MM.1S (cell line): ENCODE data around the gene CLN6.
A peak's percentile ranks its signal among the peaks of the same experiment; 100 is the strongest.
"Not testable (repeated sequence)": the region's sequence is repeated elsewhere in the genome, so short reads cannot be mapped to it uniquely, and the experiment has no call there.

Experiments
- DNase-seq: peaks from one replicate; pipeline ENCODE4 v3.0.0-alpha.2; 2015
- H2AFZ ChIP-seq: fragments of 300-600 bp; sonication (generic); 2 replicates; pipeline ENCODE4 v1.6.0; 2016; ENCODE audit warnings: antibody characterized with exemption, low read length
- H3F3A ChIP-seq: fragments of 300-600 bp; sonication (generic); 2 replicates; pipeline ENCODE4 v1.6.1; 2016; ENCODE audit warnings: mild to moderate bottlenecking, antibody characterized with exemption, low read length, moderate library complexity, mixed read lengths; ENCODE audit not compliant: insufficient read depth
- H3K27ac ChIP-seq: fragments of 300-600 bp; sonication (generic); 2 replicates; pipeline ENCODE4 v1.5.1; 2016; ENCODE audit warnings: mild to moderate bottlenecking, low read length
- H3K27me3 ChIP-seq: fragments of 300-600 bp; sonication (generic); replicated peaks from 2 replicates; pipeline ENCODE4 v1.6.0; 2016; ENCODE audit warnings: low read length; ENCODE audit not compliant: insufficient read depth
- H3K36me3 ChIP-seq: fragments of 300-600 bp; sonication (generic); replicated peaks from 2 replicates; pipeline ENCODE4 v1.6.1; 2016; ENCODE audit warnings: mild to moderate bottlenecking, low read length, mixed read lengths; ENCODE audit not compliant: insufficient read depth
- H3K4me1 ChIP-seq: fragments of 300-600 bp; sonication (generic); 2 replicates; pipeline ENCODE4 v1.6.1; 2016; ENCODE audit warnings: low read length, mixed read lengths
- H3K4me2 ChIP-seq: fragments of 300-600 bp; sonication (generic); 2 replicates; pipeline ENCODE4 v1.6.0; 2016; ENCODE audit warnings: low read depth, low read length
- H3K4me3 ChIP-seq: fragments of 300-600 bp; sonication (generic); 2 replicates; pipeline ENCODE4 v1.5.1; 2016; ENCODE audit warnings: low read length, mixed read lengths
- H3K79me2 ChIP-seq: fragments of 300-600 bp; sonication (generic); 2 replicates; pipeline ENCODE4 v1.6.1; 2016; ENCODE audit warnings: mixed run types, low read length, mixed read lengths
- H3K9ac ChIP-seq: fragments of 300-600 bp; sonication (generic); 2 replicates; pipeline ENCODE4 v1.6.1; 2016; ENCODE audit warnings: low read length, mixed read lengths
- H3K9me2 ChIP-seq: fragments of 300-600 bp; sonication (generic); replicated peaks from 2 replicates; pipeline ENCODE4 v1.6.1; 2016; ENCODE audit warnings: mild to moderate bottlenecking, low read length, mixed read lengths; ENCODE audit not compliant: insufficient read depth
- H3K9me3 ChIP-seq: fragments of 300-600 bp; sonication (generic); replicated peaks from 2 replicates; pipeline ENCODE4 v1.6.1; 2016; ENCODE audit warnings: mild to moderate bottlenecking, low read length, mixed read lengths; ENCODE audit not compliant: insufficient read depth
- H4K20me1 ChIP-seq: fragments of 300-600 bp; sonication (generic); 2 replicates; pipeline ENCODE4 v1.6.1; 2016; ENCODE audit warnings: mild to moderate bottlenecking, low read length, moderate library complexity, mixed read lengths; ENCODE audit not compliant: insufficient read depth
- EZH2 ChIP-seq: fragments of 300-600 bp; sonication (generic); optimal IDR thresholded peaks from 2 replicates; pipeline ENCODE3; 2017; ENCODE audit warnings: low read depth, mild to moderate bottlenecking, antibody characterized with exemption, low read length, mixed read lengths
- EZH2phosphoT487 ChIP-seq: fragments of 300-600 bp; sonication (generic); IDR thresholded peaks from 2 replicates; pipeline ENCODE4 v1.6.1; 2018; ENCODE audit warnings: antibody characterized with exemption, low read length
- TF ChIP-seq, protein P1 (sequence below): fragments of 300-600 bp; sonication (generic); IDR thresholded peaks from 2 replicates; pipeline ENCODE4 v1.5.1; 2016; ENCODE audit warnings: antibody characterized with exemption, low read length, mixed read lengths

Gene CLN6

DNA sequence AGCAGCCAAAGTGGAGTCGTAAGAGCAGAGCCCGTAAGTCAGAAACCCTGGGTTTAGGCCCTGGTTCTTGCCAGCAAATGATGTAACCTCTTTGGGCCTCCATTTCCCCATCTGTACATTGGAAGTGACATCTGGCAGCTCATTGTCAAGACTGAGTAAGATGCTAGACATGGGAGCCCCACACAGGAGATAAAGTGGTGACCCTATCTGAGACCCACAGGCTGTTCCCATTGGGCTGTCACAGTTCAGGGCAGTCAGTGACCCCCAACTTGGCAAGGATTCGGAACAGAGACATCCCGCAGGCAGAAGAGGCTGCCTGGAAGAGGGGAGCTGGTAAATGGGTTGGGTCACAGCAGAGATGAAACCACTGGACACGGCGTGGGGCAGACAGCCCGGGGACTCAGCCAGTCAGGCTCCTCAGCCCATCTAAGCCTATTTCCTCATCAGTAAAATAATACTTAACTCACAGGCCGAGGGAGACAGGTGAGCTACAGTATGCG is 1.8 kb downstream of the CLN6 start:
- DNase-seq = peak; percentile 52
- H3K4me1 ChIP-seq = peaks cover 39% of the 10 kb centered on the region

DNA sequence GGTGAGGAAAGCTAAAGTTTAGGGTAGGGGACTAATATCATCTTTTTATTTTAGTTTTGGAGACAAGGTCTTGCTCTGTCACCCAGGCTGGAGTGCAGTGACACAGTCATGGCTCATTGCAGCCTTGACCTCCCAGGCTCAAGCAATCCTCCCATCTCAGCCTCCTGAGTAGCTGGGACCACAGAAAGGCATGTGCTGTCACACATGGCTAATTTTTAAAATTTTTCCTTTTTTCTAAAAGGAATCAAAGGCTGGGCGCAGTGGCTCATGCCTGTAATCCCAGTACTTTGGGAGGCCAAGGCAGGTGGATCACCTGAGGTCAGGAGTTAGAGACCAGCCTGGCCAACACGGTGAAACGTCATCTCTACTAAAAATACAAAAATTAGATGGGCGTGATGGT is 4.1 kb downstream of the CLN6 start:
- H3K4me2 ChIP-seq = peak overlapping the region; percentile 59

More for the DNA sequence above, 1.8 kb downstream of the CLN6 start:
- TF ChIP-seq EZH2phosphoT487 (no peak), EZH2 (no peak)
- TF ChIP-seq, protein P1, sequence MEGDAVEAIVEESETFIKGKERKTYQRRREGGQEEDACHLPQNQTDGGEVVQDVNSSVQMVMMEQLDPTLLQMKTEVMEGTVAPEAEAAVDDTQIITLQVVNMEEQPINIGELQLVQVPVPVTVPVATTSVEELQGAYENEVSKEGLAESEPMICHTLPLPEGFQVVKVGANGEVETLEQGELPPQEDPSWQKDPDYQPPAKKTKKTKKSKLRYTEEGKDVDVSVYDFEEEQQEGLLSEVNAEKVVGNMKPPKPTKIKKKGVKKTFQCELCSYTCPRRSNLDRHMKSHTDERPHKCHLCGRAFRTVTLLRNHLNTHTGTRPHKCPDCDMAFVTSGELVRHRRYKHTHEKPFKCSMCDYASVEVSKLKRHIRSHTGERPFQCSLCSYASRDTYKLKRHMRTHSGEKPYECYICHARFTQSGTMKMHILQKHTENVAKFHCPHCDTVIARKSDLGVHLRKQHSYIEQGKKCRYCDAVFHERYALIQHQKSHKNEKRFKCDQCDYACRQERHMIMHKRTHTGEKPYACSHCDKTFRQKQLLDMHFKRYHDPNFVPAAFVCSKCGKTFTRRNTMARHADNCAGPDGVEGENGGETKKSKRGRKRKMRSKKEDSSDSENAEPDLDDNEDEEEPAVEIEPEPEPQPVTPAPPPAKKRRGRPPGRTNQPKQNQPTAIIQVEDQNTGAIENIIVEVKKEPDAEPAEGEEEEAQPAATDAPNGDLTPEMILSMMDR = no peak
- Histone ChIP-seq H3K79me2 (peaks cover 78% of the 10 kb centered on the region), H3K36me3 (no peaks in the 10 kb centered on the region; the same call in 1 of the 2 replicates), H3K27me3 (no peaks in the 10 kb centered on the region), H3K9me2 (no peaks in the 10 kb centered on the region), H3F3A (peaks cover 40% of the 10 kb centered on the region), H3K4me3 (peak overlapping the region; percentile 98), H3K9ac (peak overlapping the region; percentile 100), H3K9me3 (no peaks in the 10 kb centered on the region), H3K4me2 (peak overlapping the region; percentile 97), H4K20me1 (no peaks in the 10 kb centered on the region), H2AFZ (no peak overlapping the region), H3K27ac (peak overlapping the region; percentile 87; the same call in 1 of the 2 replicates)

DNA sequence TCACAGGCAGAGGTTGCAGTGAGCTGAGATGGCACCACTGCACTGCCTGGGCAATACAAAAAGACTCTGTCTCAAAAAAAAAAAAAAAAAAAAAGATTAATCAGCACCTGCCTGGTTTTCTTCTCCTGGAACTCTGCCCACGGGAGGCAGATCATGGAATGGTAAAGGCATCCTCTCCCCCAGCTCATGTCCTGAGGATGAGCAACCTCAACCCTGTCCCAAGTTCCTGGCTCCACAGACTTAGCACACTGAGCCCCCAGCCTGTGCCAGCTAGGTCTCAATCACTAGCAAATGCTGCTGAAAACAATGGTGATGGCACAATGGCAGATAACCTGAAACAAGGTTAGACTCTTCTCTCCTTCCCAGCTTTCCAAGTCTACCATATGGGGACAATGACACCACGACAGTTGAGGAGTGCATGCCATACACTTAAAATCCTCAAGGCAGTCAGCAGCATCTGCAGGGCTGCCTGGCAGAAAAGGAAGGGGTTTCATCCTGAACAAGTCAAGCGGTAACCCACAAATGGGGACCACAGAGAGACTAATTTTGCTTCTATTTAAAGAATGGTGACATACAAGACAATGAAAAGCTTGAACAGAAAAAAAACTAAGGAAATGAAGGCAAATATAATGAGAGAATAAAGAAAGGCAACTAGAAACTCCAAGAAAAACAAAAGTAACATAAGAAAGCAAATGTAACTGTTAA is 4.8 kb downstream of the CLN6 start:
- Histone ChIP-seq H3K4me3 (peak overlapping the region; percentile 16), H3K9me3 (no peaks in the 10 kb centered on the region), H3K36me3 (peaks cover 5% of the 10 kb centered on the region; the same call in 1 of the 2 replicates), H2AFZ (no peak overlapping the region), H3K4me2 (peak overlapping the region; percentile 59), H3K27ac (peak overlapping the region; percentile 57; the same call in 1 of the 2 replicates), H3K9ac (peak overlapping the region; percentile 33; the same call in 1 of the 2 replicates), H3K27me3 (no peaks in the 10 kb centered on the region), H4K20me1 (peaks cover 8% of the 10 kb centered on the region), H3F3A (peaks cover 40% of the 10 kb centered on the region), H3K79me2 (peaks cover 93% of the 10 kb centered on the region), H3K4me1 (peaks cover 31% of the 10 kb centered on the region), H3K9me2 (no peaks in the 10 kb centered on the region)
- peak; percentile 82 for DNase-seq
- no peak for TF ChIP-seq EZH2phosphoT487
- TF ChIP-seq EZH2 = no peak
- TF ChIP-seq, protein P1 = no peak

More for the DNA sequence above, 4.1 kb downstream of the CLN6 start:
- not testable (repeated sequence) for H2AFZ ChIP-seq, H3K36me3 ChIP-seq, DNase-seq, H3K9me2 ChIP-seq, H3K27me3 ChIP-seq, H4K20me1 ChIP-seq, H3K9me3 ChIP-seq
- H3K4me3 ChIP-seq = peak overlapping the region; percentile 16
- H3K9ac ChIP-seq = peak overlapping the region; percentile 33; the same call in 1 of the 2 replicates
- peaks cover 93% of the 10 kb centered on the region for H3K79me2 ChIP-seq
- H3K27ac ChIP-seq = peak overlapping the region; percentile 57; the same call in 1 of the 2 replicates
- H3K4me1 ChIP-seq = peaks cover 35% of the 10 kb centered on the region
- H3F3A ChIP-seq = peaks cover 40% of the 10 kb centered on the region
